HCT116 (cell line): ENCODE results near the gene CACNB2. TPM values are rescaled to one million over a fixed set of nuclear protein-coding genes. Genes with fewer than 3 reads are reported as not detected.

Experiments
- ATAC-seq: fragments of 200-7000 bp; cut with Tn5 transposase; 2 replicates; pipeline ENCODE4 v1.9.1; 2020; ENCODE audit warnings: mild to moderate bottlenecking, moderate library complexity
- BruUV-seq: library from RNA; stranded (reverse); fragments of 400-500 nt; replicated peaks from 2 replicates; lab custom pipeline; 2021; lab: Mats Ljungman, UMichigan
- CTCF ChIA-PET: fragments of 300-600 bp; sonication (Branson Sonifier 250); formaldehyde crosslinking; loops from one replicate; lab custom pipeline; 2021; ENCODE audit warnings: antibody characterized with exemption; lab: Charles Lee
- POLR2A ChIA-PET: fragments of 300-600, 350-600 bp; sonication (Branson Sonifier 250); formaldehyde crosslinking; loops from one replicate; lab custom pipeline; 2021; ENCODE audit warnings: antibody characterized with exemption; lab: Charles Lee
- RAD21 ChIA-PET, 2 experiments: fragments of 300-600 bp; sonication (Branson Sonifier 250); formaldehyde crosslinking; loops; one replicate each; lab custom pipeline; 2023; ENCODE audit warnings: low total read pairs in 2 of 2; ENCODE audit not compliant: uncharacterized antibody in 2 of 2, unreplicated experiment in 2 of 2, low non-redundant PET in 1 of 2; lab: Charles Lee
- DNase-seq: peaks from one replicate; pipeline ENCODE4 v3.0.0-alpha.2; 2010; ENCODE audit warnings: low read depth, low spot score
- H2AFZ ChIP-seq: fragments of 200-600 bp; shearing (Covaris generic), sonication (generic); 2 replicates; pipeline ENCODE4 v1.6.1; 2017; ENCODE audit warnings: low read depth, mixed run types, mixed read lengths, antibody characterized with exemption, low read length; ENCODE audit not compliant: poor library complexity, severe bottlenecking
- H3K27ac ChIP-seq: 2 replicates; pipeline ENCODE4 v1.5.1; 2012; ENCODE audit warnings: low read depth, low read length
- H3K27me3 ChIP-seq: fragments of 200-600 bp; sonication (generic); 2 replicates; pipeline ENCODE4 v1.6.1; 2016; ENCODE audit warnings: mixed run types, low read length, mixed read lengths; ENCODE audit not compliant: insufficient read depth
- H3K36me3 ChIP-seq, 2 experiments: fragments of 200-500 bp in 1 of 2; fragments of 200-600 bp in 1 of 2; sonication (Bioruptor generic) in 1 of 2; sonication (generic) in 1 of 2; 2 replicates each; pipeline versions ENCODE4 v1.5.1 to v1.6.1; 2014 to 2016; ENCODE audit warnings: low read length in 2 of 2, inconsistent platforms in 1 of 2, mixed read lengths in 1 of 2, mixed run types in 1 of 2; ENCODE audit not compliant: insufficient read depth in 2 of 2, control insufficient read depth in 1 of 2
- H3K4me1 ChIP-seq, 2 experiments: fragments of 200-600 bp in 1 of 2; sonication (generic) in 1 of 2; 2 replicates each; pipeline versions ENCODE4 v1.5.1 to v1.6.1; 2012 to 2017; ENCODE audit warnings: low read length in 2 of 2, inconsistent platforms in 1 of 2, mild to moderate bottlenecking in 1 of 2, mixed read lengths in 1 of 2, mixed run types in 1 of 2, moderate library complexity in 1 of 2; ENCODE audit not compliant: insufficient read depth in 2 of 2, control insufficient read depth in 1 of 2
- H3K4me2 ChIP-seq: fragments of 200-600 bp; sonication (generic); 2 replicates; pipeline ENCODE4 v1.6.1; 2017; ENCODE audit warnings: mixed run types, low read length, mixed read lengths
- H3K4me3 ChIP-seq, 2 experiments: fragments of 200-600 bp in 1 of 2; sonication (generic) in 1 of 2; replicated peaks in 1 of 2; 2 replicates each; pipeline ENCODE4 v1.5.1; 2011 to 2016; ENCODE audit warnings: low read length in 2 of 2, control low read depth in 1 of 2, low read depth in 1 of 2, mild to moderate bottlenecking in 1 of 2, mixed read lengths in 1 of 2, mixed run types in 1 of 2
- H3K79me2 ChIP-seq: fragments of 200-600 bp; sonication (generic); 2 replicates; pipeline ENCODE4 v1.6.1; 2017; ENCODE audit warnings: mild to moderate bottlenecking, mixed run types, low read length, moderate library complexity, mixed read lengths; ENCODE audit not compliant: insufficient read depth
- H3K9ac ChIP-seq: fragments of 200-600 bp; sonication (generic); 2 replicates; pipeline ENCODE4 v1.6.1; 2016; ENCODE audit warnings: low read length, mixed read lengths
- H3K9me2 ChIP-seq: fragments of 200-600 bp; sonication (generic), shearing (Covaris generic); 2 replicates; pipeline ENCODE4 v1.6.1; 2017; ENCODE audit warnings: mixed run types, mild to moderate bottlenecking, moderate library complexity; ENCODE audit not compliant: insufficient read depth
- H3K9me3 ChIP-seq, 2 experiments: fragments of 200-500 bp in 1 of 2; fragments of 200-600 bp in 1 of 2; sonication (Bioruptor generic) in 1 of 2; sonication (generic) in 1 of 2; 2 replicates each; pipeline ENCODE4 v1.6.1; 2014 to 2017; ENCODE audit warnings: low read length in 2 of 2, mixed read lengths in 2 of 2, inconsistent platforms in 1 of 2, low read depth in 1 of 2, mild to moderate bottlenecking in 1 of 2, mixed run types in 1 of 2, moderate library complexity in 1 of 2; ENCODE audit not compliant: control insufficient read depth in 1 of 2, insufficient read depth in 1 of 2
- H4K20me1 ChIP-seq: fragments of 200-600 bp; sonication (generic), shearing (Covaris generic); 2 replicates; pipeline ENCODE4 v1.6.1; 2017; ENCODE audit warnings: mixed run types, mild to moderate bottlenecking, moderate library complexity; ENCODE audit not compliant: insufficient read depth
- CEBPB ChIP-seq: IDR thresholded peaks from 2 replicates; pipeline ENCODE4 v1.6.1; 2012; ENCODE audit warnings: low read depth
- FOSL1 ChIP-seq: IDR thresholded peaks from 2 replicates; pipeline ENCODE4 v1.6.1; 2012; ENCODE audit warnings: low read depth
- POLR2AphosphoS5 ChIP-seq: IDR thresholded peaks from 2 replicates; pipeline ENCODE4 v1.6.1; 2011; ENCODE audit warnings: mild to moderate bottlenecking, low read depth, low read length, moderate library complexity
- intact Hi-C: fragments of 100-400 bp; cut with micrococcal nuclease; formaldehyde crosslinking; loops from 2 replicates; pipeline ENCODE4 v1.10.0; 2022
- total RNA-seq: library from RNA; stranded (reverse); gene quantifications from one replicate; pipeline ENCODE4 v1.2.1, GENCODE V29; 2021; ENCODE audit not compliant: unreplicated experiment
- TF ChIP-seq, protein P1 (sequence below): IDR thresholded peaks from 2 replicates; pipeline ENCODE4 v1.6.1; 2012; ENCODE audit warnings: low read depth
- TF ChIP-seq, protein P2 (sequence below): IDR thresholded peaks from 2 replicates; pipeline ENCODE4 v1.6.1; 2011; ENCODE audit warnings: mild to moderate bottlenecking, low read length, moderate library complexity; ENCODE audit not compliant: insufficient replicate concordance; ENCODE audit errors: extremely low read depth

CACNB2 gene
- total RNA-seq, 1 experiment from 2014 or later, result 0.71 TPM

DNA sequence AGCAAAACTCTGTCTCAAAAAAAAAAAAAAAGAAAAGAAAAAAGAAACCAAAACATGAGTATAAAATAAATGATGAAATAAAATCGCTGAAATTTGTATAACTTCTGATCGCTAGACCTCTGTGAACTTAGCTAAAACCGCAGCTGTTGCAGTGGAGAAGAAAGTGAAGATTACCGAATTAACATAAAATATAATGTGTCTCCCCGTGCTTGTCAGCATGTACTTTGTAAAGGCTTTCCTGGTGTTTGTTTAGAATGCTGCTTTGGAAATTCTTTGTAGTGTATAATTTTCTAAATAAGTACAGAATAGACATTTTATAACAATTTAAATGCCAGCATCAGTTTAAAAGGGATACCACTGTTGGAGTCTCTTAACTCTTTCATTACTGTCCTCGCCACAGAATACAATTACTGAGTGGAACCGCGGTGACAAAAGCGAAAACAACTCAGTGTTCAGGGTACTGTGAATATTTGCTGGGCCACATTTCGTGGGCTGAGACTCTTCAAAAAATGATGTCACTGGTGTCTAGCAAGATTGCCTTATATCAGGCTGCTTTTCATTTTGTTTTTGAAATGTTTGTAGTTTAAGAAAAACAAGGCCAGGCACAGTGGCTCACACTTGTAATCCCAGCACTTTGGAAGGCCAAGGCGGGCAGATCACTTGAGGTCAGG, 343.4 kb downstream of the CACNB2 start:
- no TSS peak for BruUV-seq
- no peaks in the 10 kb centered on the region for H4K20me1 ChIP-seq
- intact Hi-C loops, result no loop called here
- H3K9me3 ChIP-seq, result no peaks in the 10 kb centered on the region
- H3K27ac ChIP-seq, result no peak overlapping the region
- no peaks in the 10 kb centered on the region for H3K36me3 ChIP-seq
- no peak overlapping the region for H3K4me3 ChIP-seq
- CTCF ChIA-PET, result no interaction called here
- TF ChIP-seq, protein P1, sequence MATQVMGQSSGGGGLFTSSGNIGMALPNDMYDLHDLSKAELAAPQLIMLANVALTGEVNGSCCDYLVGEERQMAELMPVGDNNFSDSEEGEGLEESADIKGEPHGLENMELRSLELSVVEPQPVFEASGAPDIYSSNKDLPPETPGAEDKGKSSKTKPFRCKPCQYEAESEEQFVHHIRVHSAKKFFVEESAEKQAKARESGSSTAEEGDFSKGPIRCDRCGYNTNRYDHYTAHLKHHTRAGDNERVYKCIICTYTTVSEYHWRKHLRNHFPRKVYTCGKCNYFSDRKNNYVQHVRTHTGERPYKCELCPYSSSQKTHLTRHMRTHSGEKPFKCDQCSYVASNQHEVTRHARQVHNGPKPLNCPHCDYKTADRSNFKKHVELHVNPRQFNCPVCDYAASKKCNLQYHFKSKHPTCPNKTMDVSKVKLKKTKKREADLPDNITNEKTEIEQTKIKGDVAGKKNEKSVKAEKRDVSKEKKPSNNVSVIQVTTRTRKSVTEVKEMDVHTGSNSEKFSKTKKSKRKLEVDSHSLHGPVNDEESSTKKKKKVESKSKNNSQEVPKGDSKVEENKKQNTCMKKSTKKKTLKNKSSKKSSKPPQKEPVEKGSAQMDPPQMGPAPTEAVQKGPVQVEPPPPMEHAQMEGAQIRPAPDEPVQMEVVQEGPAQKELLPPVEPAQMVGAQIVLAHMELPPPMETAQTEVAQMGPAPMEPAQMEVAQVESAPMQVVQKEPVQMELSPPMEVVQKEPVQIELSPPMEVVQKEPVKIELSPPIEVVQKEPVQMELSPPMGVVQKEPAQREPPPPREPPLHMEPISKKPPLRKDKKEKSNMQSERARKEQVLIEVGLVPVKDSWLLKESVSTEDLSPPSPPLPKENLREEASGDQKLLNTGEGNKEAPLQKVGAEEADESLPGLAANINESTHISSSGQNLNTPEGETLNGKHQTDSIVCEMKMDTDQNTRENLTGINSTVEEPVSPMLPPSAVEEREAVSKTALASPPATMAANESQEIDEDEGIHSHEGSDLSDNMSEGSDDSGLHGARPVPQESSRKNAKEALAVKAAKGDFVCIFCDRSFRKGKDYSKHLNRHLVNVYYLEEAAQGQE, result no peak
- TF ChIP-seq, protein P2, sequence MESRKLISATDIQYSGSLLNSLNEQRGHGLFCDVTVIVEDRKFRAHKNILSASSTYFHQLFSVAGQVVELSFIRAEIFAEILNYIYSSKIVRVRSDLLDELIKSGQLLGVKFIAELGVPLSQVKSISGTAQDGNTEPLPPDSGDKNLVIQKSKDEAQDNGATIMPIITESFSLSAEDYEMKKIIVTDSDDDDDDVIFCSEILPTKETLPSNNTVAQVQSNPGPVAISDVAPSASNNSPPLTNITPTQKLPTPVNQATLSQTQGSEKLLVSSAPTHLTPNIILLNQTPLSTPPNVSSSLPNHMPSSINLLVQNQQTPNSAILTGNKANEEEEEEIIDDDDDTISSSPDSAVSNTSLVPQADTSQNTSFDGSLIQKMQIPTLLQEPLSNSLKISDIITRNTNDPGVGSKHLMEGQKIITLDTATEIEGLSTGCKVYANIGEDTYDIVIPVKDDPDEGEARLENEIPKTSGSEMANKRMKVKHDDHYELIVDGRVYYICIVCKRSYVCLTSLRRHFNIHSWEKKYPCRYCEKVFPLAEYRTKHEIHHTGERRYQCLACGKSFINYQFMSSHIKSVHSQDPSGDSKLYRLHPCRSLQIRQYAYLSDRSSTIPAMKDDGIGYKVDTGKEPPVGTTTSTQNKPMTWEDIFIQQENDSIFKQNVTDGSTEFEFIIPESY, result no peak
- no peak for TF ChIP-seq POLR2AphosphoS5
- no peak for TF ChIP-seq CEBPB
- no peak for TF ChIP-seq FOSL1
- no peaks in the 10 kb centered on the region for H3K27me3 ChIP-seq
- no peaks in the 10 kb centered on the region for H3K4me1 ChIP-seq
- H2AFZ ChIP-seq, result no peak overlapping the region
- H3K9me2 ChIP-seq, result no peaks in the 10 kb centered on the region
- POLR2A ChIA-PET, result no interaction called here
- no peak overlapping the region for H3K4me2 ChIP-seq
- RAD21 ChIA-PET, result no interaction called here
- H3K9ac ChIP-seq, result no peak overlapping the region
- ATAC-seq (no peak), DNase-seq (no peak)
- H3K79me2 ChIP-seq, result no peaks in the 10 kb centered on the region
